ENCODE measurements around the gene NUP214. TPM values are rescaled to one million over a fixed set of nuclear protein-coding genes. Genes with fewer than 3 reads are reported as not detected.
"Not testable (repeated sequence)": the region's sequence is repeated elsewhere in the genome, so short reads cannot be mapped to it uniquely, and the experiment has no call there.

NUP214 gene
- polyA plus RNA-seq, 1 donor from 2014 or later, result 15.0 TPM

- Histone ChIP-seq H3K4me3 (ENCODE audit: low read length) (no peak overlapping the region), H3F3A (ENCODE audit: insufficient read depth, low read length, poor library complexity, severe bottlenecking) (no peaks in the 10 kb centered on the region), H2AFZ (ENCODE audit: low read depth, low read length) (no peak overlapping the region), H3K27ac (ENCODE audit: low read length) (no peak overlapping the region), H3K9ac (ENCODE audit: low read length) (no peak overlapping the region), H4K20me1 (ENCODE audit: insufficient read depth) (no peaks in the 10 kb centered on the region), H3K27me3 (ENCODE audit: insufficient read depth, low read depth, low read length) (no peaks in the 10 kb centered on the region), H3K36me3 (ENCODE audit: insufficient read depth, low read length) (no peaks in the 10 kb centered on the region), H3K9me2 (ENCODE audit: insufficient read depth, low read length) (no peaks in the 10 kb centered on the region), H3K4me2 (ENCODE audit: low read length) (no peak overlapping the region), H3K9me3 (ENCODE audit: low read length) (no peaks in the 10 kb centered on the region), H3K79me2 (replicated peaks; ENCODE audit: insufficient read depth, low read length) (no peaks in the 10 kb centered on the region)
- TF ChIP-seq REST (IDR thresholded peaks at IDR 0.05; ENCODE audit: borderline replicate concordance) (no peak), MXI1 (conservative IDR thresholded peaks at IDR 0.05; ENCODE audit: poor library complexity, severe bottlenecking) (no peak), TAF1 (IDR thresholded peaks at IDR 0.05; ENCODE audit: low read depth) (no peak), POLR2AphosphoS5 (IDR thresholded peaks at IDR 0.05) (no peak), SMC3 (conservative IDR thresholded peaks at IDR 0.05; ENCODE audit: poor library complexity) (no peak), CTCF (IDR thresholded peaks at IDR 0.05; ENCODE audit: poor library complexity, severe bottlenecking) (no peak), EZH2 (IDR thresholded peaks at IDR 0.05; ENCODE audit: borderline replicate concordance, insufficient read depth, low read length, poor library complexity, severe bottlenecking) (no peak), RAD21 (conservative IDR thresholded peaks at IDR 0.05) (no peak)
Measured at GRCh38 chr9:131262327-131263032, 137.1 kb downstream of the NUP214 start.

- not testable (repeated sequence) for H3K27me3 ChIP-seq (ENCODE audit: insufficient read depth, low read depth, low read length); H3K27ac ChIP-seq (ENCODE audit: low read length); H3K9ac ChIP-seq (ENCODE audit: low read length); H3K9me3 ChIP-seq (ENCODE audit: low read length); H3K36me3 ChIP-seq (ENCODE audit: insufficient read depth, low read length); H4K20me1 ChIP-seq (ENCODE audit: insufficient read depth); H3K9me2 ChIP-seq (ENCODE audit: insufficient read depth, low read length); H3F3A ChIP-seq (ENCODE audit: insufficient read depth, low read length, poor library complexity, severe bottlenecking); H3K4me3 ChIP-seq (ENCODE audit: low read length); H2AFZ ChIP-seq (ENCODE audit: low read depth, low read length); H3K4me2 ChIP-seq (ENCODE audit: low read length); H3K79me2 ChIP-seq (replicated peaks; ENCODE audit: insufficient read depth, low read length)
Measured at GRCh38 chr9:131263033-131263343, 137.6 kb downstream of the NUP214 start.

GRCh38 chr9:131263701-131264100 lies 138.3 kb downstream of the NUP214 start:
- no peaks in the 10 kb centered on the region for H3F3A ChIP-seq (ENCODE audit: insufficient read depth, low read length, poor library complexity, severe bottlenecking)
- no peak overlapping the region for H3K4me3 ChIP-seq (ENCODE audit: low read length)
- no peaks in the 10 kb centered on the region for H3K79me2 ChIP-seq (replicated peaks; ENCODE audit: insufficient read depth, low read length)
- no peaks in the 10 kb centered on the region for H3K36me3 ChIP-seq (ENCODE audit: insufficient read depth, low read length)
- TF ChIP-seq POLR2AphosphoS5 (IDR thresholded peaks at IDR 0.05), result no peak
- TF ChIP-seq REST (IDR thresholded peaks at IDR 0.05; ENCODE audit: borderline replicate concordance), result no peak
- no peak for TF ChIP-seq MXI1 (conservative IDR thresholded peaks at IDR 0.05; ENCODE audit: poor library complexity, severe bottlenecking)
- no peak for TF ChIP-seq EP300 (conservative IDR thresholded peaks at IDR 0.05; ENCODE audit: poor library complexity, severe bottlenecking)
- no peak for TF ChIP-seq EZH2 (IDR thresholded peaks at IDR 0.05; ENCODE audit: borderline replicate concordance, insufficient read depth, low read length, poor library complexity, severe bottlenecking)
- no peak for TF ChIP-seq SMC3 (conservative IDR thresholded peaks at IDR 0.05; ENCODE audit: poor library complexity)
- no peak for TF ChIP-seq RAD21 (conservative IDR thresholded peaks at IDR 0.05)
- TF ChIP-seq TAF1 (IDR thresholded peaks at IDR 0.05; ENCODE audit: low read depth), result no peak
- no peak for TF ChIP-seq CTCF (IDR thresholded peaks at IDR 0.05; ENCODE audit: poor library complexity, severe bottlenecking)
- H3K4me2 ChIP-seq (ENCODE audit: low read length), result no peak overlapping the region
- no peaks in the 10 kb centered on the region for H4K20me1 ChIP-seq (ENCODE audit: insufficient read depth)
- H3K27me3 ChIP-seq (ENCODE audit: insufficient read depth, low read depth, low read length), result no peaks in the 10 kb centered on the region
- H3K27ac ChIP-seq (ENCODE audit: low read length), result no peak overlapping the region
- no peak overlapping the region for H3K9ac ChIP-seq (ENCODE audit: low read length)
- no peaks in the 10 kb centered on the region for H3K9me3 ChIP-seq (ENCODE audit: low read length)
- no peaks in the 10 kb centered on the region for H3K9me2 ChIP-seq (ENCODE audit: insufficient read depth, low read length)
- H2AFZ ChIP-seq (ENCODE audit: low read depth, low read length), result no peak overlapping the region
